ENCODE data around the gene UNC80.
A peak's percentile ranks its signal among the peaks of the same experiment; 100 is the strongest.

Gene UNC80

DNA sequence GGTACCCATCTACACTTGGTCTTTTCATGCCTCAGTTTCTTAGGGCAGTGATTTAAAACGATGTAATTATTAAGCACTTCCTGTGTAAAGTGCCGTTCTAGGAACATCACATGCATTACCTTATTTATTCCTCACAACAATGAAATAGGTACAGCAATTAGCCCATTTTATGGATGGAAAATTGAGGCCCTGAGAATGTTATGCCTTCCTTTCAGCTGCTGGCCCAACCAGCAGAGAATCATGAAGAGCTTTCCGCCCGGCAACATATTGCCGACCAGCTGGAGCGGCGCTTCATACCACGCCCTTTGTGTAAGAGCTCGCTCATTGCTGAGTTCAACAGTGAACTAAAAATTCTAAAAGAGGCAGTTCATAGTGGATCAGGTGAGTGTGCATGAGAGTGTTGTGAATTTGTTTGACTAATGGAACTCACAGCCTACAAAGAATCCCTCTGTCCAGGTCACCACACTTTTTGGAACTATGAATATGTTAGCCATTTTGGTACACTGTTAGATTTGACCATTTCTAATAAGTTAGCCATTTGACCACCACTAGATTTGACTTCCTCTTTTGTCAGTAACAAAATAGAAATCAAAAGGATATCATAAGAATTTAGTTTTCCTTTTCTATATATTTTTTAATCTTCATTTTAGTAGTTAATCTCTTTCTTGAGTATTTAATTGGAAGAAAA lies 205.2 kb downstream of the UNC80 start:
- Histone ChIP-seq H3K27me3 (ENCODE audit: insufficient read depth, low read length, poor library complexity) (peaks cover 17% of the 10 kb centered on the region), H3K36me3 (ENCODE audit: insufficient read depth, low read length) (no peaks in the 10 kb centered on the region), H3K79me2 (ENCODE audit: insufficient read depth, low read length) (no peaks in the 10 kb centered on the region), H2AFZ (ENCODE audit: low read depth, low read length) (no peak overlapping the region), H3K4me1 (ENCODE audit: insufficient read depth, low read length) (no peaks in the 10 kb centered on the region), H3K9me3 (ENCODE audit: insufficient read depth, low read length, severe bottlenecking) (no peaks in the 10 kb centered on the region), H3K4me3 (ENCODE audit: low read depth in 1 of 2, low read length in 2 of 2) (no peak overlapping the region), H3K9ac (ENCODE audit: low read depth, low read length) (no peak overlapping the region), H3K27ac (ENCODE audit: low read length) (no peak overlapping the region), H3K4me2 (ENCODE audit: insufficient read depth, low read length) (no peak overlapping the region), H4K20me1 (ENCODE audit: insufficient read depth, low read length) (no peaks in the 10 kb centered on the region)
- ATAC-seq (ENCODE audit: insufficient read depth, low read depth): no peak
- DNase-seq: no peak
- TF ChIP-seq CTCF (IDR thresholded peaks at IDR 0.05; ENCODE audit: borderline replicate concordance, extremely low read depth, low read length, poor library complexity, severe bottlenecking): no peak
- TF ChIP-seq EZH2 (IDR thresholded peaks at IDR 0.05; ENCODE audit: borderline replicate concordance, low read depth, low read length, severe bottlenecking): no peak

DNA sequence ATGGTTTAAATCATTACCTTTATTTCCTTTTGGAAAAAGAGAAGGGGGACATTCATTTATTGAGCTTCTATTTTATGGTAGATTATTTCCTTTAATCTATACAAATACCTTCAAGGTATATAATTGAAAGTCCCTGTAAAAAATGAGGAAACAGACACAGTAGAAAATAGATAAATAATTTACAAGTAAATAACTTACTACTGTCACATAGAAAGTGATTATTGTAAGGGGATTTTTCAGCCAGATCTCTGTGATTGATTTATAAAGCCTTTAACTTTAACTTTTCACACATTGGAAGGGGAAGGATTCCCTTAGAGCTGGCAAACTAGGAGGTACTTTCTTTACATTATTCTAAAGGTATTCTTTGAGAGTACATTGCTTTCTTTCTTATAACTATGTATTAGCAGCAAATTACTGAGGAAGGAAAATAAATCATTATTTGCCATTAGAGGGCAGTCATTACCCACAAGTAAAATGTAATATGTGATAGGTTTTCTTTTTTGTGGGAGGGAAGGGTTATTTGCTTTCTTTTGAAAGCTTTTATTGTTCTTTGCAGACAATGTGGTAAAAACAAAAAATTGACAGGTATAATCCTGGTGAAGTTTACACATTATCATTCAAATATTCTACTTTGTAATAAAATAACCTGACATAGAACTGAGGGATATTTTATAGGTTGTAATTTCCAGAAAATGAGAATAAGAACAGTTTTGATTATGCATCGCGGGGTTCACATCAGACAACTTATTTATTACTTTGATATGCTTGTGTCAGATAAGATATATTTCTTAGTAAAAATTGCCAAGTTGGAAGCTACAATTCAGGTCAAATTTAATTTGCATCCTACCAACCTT lies 206.0 kb downstream of the UNC80 start:
- ATAC-seq (ENCODE audit: insufficient read depth, low read depth) (peak; percentile 63; the same call in 2 of the 3 replicates), DNase-seq (no peak)
- H2AFZ ChIP-seq (ENCODE audit: low read depth, low read length): no peak overlapping the region
- no peak overlapping the region for H3K4me2 ChIP-seq (ENCODE audit: insufficient read depth, low read length)
- H3K27ac ChIP-seq (ENCODE audit: low read length): no peak overlapping the region
- H3K4me3 ChIP-seq (ENCODE audit: low read depth in 1 of 2, low read length in 2 of 2): no peak overlapping the region
- no peak overlapping the region for H3K9ac ChIP-seq (ENCODE audit: low read depth, low read length)
- H3K79me2 ChIP-seq (ENCODE audit: insufficient read depth, low read length): no peaks in the 10 kb centered on the region
- H3K9me3 ChIP-seq (ENCODE audit: insufficient read depth, low read length, severe bottlenecking): no peaks in the 10 kb centered on the region
- H4K20me1 ChIP-seq (ENCODE audit: insufficient read depth, low read length): no peaks in the 10 kb centered on the region
- H3K4me1 ChIP-seq (ENCODE audit: insufficient read depth, low read length): no peaks in the 10 kb centered on the region
- TF ChIP-seq EZH2 (IDR thresholded peaks at IDR 0.05; ENCODE audit: borderline replicate concordance, low read depth, low read length, severe bottlenecking) (no peak), CTCF (IDR thresholded peaks at IDR 0.05; ENCODE audit: borderline replicate concordance, extremely low read depth, low read length, poor library complexity, severe bottlenecking) (peak; percentile 64)
- H3K36me3 ChIP-seq (ENCODE audit: insufficient read depth, low read length): no peaks in the 10 kb centered on the region
- peaks cover 11% of the 10 kb centered on the region for H3K27me3 ChIP-seq (ENCODE audit: insufficient read depth, low read length, poor library complexity)

DNA sequence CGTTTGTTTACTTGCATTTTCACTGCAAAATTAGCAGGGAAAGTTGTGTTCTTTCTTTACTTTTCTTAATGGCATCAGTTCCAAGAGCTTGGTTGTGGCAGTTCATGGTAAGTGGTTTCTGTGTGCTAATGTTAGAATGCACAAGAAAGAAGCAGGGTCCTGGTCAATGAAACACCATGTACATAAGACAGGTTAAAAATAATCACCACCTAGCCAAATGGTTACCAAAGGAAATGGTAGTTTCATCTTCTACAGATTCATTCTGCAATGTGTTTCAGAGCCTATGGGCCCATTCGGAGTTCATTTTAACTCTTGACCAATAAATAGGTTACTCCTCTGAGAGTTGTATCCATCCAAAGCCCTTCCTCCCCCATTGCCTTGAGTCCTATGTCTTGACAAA lies 212.7 kb downstream of the UNC80 start:
- Histone ChIP-seq H3K9me3 (ENCODE audit: insufficient read depth, low read length, severe bottlenecking) (no peaks in the 10 kb centered on the region), H3K36me3 (ENCODE audit: insufficient read depth, low read length) (no peaks in the 10 kb centered on the region), H3K4me3 (ENCODE audit: low read depth in 1 of 2, low read length in 2 of 2) (no peak overlapping the region), H2AFZ (ENCODE audit: low read depth, low read length) (no peak overlapping the region), H3K9ac (ENCODE audit: low read depth, low read length) (no peak overlapping the region), H3K4me1 (ENCODE audit: insufficient read depth, low read length) (no peaks in the 10 kb centered on the region), H3K27ac (ENCODE audit: low read length) (no peak overlapping the region), H3K79me2 (ENCODE audit: insufficient read depth, low read length) (no peaks in the 10 kb centered on the region), H4K20me1 (ENCODE audit: insufficient read depth, low read length) (no peaks in the 10 kb centered on the region), H3K4me2 (ENCODE audit: insufficient read depth, low read length) (no peak overlapping the region), H3K27me3 (ENCODE audit: insufficient read depth, low read length, poor library complexity) (peaks cover 8% of the 10 kb centered on the region)
- ATAC-seq (ENCODE audit: insufficient read depth, low read depth) (no peak), DNase-seq (no peak)
- no peak for TF ChIP-seq CTCF (IDR thresholded peaks at IDR 0.05; ENCODE audit: borderline replicate concordance, extremely low read depth, low read length, poor library complexity, severe bottlenecking)
- TF ChIP-seq EZH2 (IDR thresholded peaks at IDR 0.05; ENCODE audit: borderline replicate concordance, low read depth, low read length, severe bottlenecking): no peak
